NCI-H187 treated with DMSO at 0.1 percent for 48 hours (cell line): Measurements from ENCODE around the gene GAD2.

Source experiments
- DNase-seq: peaks from one replicate; lab custom pipeline; 2025; lab: John Stamatoyannopoulos, UW

GAD2 gene

DNA sequence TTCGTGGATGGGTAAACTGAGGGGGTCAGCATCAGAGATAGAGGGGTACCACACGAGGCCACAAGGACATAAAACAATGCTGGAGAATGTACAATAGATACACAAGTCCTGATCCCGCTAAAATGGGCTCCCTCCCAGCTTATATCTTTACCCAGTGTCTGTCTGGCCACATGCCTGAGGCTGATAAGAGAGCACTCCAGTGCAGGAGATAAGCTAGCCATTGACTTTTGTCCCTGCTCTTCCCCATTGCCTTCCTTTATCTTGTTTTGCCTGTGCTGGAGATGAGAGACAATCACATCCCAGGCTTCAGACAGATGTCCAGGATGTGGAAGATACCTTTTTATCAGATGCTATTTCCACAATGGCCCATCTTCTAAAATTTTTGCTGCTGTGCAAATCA, 6.0 kb downstream of the GAD2 start:
- DNase-seq: no peak

DNA sequence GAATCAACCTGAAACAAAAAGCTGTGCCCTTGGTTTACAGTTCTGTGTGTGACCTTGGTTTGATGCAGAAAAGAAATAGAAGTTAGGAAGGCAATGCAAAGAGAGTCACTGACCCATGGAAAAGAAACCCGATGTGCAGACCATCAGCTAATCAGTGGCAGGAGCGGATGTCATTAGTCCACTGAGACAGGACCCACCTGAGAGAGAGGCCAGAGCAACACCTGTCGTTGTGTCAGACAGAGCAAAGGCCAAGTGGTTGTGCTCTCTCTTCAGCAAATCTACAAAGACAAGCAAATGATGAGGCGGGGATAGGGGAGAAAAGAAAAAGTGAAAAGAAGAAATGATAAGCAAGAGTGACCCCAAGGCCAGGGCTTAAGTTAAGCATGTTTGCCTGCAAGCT, 8.7 kb downstream of the GAD2 start:
- no peak for DNase-seq

- DNase-seq: no peak
Observed at GRCh38 chr10:26227786-26228185, 11.2 kb downstream of the GAD2 start.

GRCh38 chr10:26232174-26232573, 15.6 kb downstream of the GAD2 start:
- DNase-seq: no peak

DNA sequence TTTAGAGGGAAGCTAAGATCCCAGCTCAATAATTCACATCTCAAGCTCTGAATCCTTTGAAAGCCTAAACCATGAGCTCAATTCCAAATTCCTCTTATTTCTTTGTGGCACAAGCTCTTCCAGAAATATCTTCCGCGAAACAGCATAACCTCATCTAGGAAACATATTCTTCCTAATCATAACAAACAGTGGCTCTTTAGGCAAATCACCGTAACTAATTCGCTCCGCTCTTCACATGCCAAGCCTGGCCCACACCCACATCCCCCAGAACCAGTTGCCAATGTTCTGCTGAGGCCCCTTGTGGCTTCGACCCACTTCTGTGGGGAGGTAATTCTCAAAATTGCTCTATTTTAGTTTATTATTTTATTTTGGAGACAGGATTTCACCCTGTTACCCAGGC, 19.2 kb downstream of the GAD2 start:
- no peak for DNase-seq

GRCh38 chr10:26238378-26238777, 21.8 kb downstream of the GAD2 start:
- DNase-seq: no peak

- peak; percentile 73 for DNase-seq
Observed at GRCh38 chr10:26242706-26243350, 26.3 kb downstream of the GAD2 start.

- no peak for DNase-seq
Observed at GRCh38 chr10:26243351-26243720, 26.8 kb downstream of the GAD2 start.

DNA sequence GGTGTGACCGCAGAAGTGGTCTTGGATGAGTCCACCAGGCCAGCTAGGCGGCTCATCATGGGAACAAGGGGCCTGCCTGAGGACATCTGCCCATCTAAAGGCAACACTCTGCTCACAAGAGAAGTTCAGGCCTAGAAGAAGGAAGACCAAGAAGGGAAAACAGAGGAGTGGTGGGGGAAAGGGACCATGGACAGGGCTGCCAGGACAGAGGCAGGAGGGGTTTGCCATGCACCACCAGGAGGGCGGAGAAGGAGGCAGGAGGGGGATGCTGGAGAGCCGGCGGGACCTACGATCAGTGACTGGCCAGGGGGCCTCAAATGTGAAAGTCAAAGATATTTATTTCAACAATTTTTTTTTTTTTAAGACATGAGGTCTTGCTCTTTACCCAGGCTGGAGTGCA, 33.1 kb downstream of the GAD2 start:
- no peak for DNase-seq

DNA sequence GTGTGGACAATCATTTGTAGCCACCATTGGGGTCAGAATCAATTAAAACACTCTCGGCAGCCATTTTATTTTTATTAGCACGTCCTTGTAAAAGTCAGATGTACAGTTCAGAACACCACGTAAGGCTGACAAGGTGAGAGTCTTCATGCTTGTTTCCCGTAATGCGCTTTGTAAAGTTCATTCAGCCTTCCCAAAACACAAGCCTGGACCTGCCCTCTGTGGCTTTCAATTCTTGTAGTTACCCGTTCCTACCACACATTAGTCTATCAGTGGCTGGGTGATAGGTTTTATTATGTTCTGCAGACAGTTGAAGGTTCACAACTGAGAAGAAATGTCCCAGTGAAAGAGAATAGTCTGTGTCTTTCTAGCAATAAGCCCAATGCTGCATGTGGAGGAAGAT, 35.4 kb downstream of the GAD2 start:
- DNase-seq: no peak

DNA sequence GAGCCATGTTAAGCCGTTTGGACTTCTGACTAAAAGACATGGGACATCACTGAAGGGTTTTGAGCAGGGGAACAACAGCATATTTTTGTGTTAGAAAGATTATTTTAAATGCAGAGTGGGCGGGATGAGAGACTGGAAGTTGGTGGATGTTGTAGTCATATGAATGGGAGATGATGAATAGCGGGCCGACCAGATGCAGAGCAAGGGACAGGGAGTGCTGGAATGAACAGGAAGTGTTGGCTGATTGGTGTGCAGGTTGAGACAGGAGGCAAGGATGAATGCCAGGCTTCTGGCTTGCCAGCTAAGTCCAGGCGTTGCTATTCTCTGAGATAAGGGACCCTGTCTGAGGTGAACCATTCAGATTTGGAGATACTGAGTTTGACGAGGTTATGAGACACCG, 38.0 kb downstream of the GAD2 start:
- no peak for DNase-seq

- no peak for DNase-seq
Observed at GRCh38 chr10:26259341-26259740, 42.8 kb downstream of the GAD2 start.

- no peak for DNase-seq
Observed at GRCh38 chr10:26269754-26270153, 53.2 kb downstream of the GAD2 start.

GRCh38 chr10:26274391-26274790, 57.8 kb downstream of the GAD2 start:
- no peak for DNase-seq

DNA sequence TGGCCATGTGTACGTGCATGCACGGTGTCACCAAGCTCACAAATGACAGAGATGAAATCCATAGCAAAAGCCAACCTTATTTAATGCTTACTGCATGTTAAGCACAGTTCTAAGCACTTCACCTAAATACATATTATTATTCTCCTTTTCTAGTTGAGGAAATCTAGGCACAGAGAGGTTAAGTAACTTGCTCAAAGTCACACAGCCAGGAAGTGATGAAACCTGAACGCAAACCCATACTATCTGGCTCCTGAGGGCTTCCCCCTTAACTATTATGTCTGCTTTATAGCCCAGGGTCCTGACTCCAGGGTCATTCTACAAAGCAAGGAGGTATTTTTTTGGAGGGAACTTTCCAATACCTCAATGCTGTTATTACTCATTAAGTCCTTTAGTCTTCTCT, 61.7 kb downstream of the GAD2 start:
- no peak for DNase-seq

DNA sequence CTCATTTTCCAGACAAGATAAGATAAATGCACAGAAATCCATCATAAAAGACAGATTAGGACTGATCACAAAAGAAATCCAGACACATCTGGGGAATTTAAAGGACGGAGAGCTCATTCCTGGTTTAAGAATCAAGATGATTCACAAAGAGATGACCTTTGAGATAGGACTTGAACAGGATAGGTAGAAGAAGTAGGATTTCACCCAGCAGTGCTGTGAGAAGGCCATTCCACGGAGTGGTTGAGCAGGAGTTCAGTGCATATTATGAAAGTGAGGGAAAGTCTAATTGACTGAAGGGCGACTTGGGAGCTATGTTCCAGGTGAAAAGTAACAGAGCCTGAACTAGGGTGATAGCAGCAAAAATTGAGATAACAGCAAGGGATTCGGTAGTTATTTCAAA, 73.7 kb downstream of the GAD2 start:
- DNase-seq: no peak

DNA sequence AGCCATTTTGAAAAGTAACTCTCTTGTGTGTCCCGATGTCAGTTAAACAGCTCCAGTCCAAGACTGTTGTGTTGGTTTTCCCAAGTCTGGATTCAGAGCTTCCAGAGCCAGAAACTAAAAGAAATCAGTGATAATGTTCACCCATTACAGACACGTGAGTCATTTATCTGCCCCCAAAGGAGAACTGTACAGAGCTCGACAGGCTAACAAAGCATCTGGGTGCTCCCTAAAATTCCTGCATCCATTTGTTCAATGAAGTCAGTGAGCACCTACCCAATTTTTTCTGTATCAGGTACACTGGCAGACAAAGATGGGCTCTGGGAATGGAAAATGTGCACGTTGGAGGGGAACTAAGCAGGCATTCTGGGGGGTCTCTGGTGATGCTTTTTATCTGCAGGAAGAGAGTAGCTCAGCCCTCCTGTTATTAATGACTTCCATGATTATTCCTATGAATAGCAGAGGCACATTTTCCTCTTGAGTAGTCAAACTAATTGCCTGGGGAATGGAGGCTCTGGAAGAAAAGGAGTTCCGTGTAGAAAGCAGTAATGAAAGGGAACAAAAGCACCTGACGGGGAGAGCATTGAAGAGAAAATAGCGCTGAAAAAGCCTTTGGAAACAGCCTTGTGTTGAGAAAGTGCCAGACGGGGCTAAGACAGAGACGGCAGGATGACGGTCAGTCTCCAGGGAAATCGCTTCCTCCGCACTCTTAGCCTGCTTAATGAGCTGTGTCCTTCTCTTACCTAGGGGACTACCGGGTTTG, 75.3 kb downstream of the GAD2 start:
- DNase-seq: no peak

- no peak for DNase-seq
Observed at GRCh38 chr10:26296360-26296759, 79.8 kb downstream of the GAD2 start.

DNA sequence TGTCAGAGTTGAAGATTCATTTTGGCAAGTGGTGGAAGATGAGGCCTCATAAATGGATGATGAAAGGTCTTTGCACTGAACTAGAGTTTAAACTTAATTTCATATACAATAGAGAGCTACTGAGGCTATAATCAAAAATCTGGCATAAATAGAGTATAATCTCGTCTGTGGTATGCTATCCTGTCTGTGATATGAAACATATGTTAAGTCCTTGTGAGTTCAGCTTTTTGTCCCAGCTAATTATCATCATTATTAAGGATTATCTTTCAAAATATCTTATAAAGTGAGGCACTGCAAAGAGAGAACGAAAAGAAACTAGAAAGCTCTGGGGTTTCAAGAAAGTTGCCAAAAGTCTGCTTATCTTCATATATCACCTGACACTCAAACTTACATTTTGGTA, 83.4 kb downstream of the GAD2 start:
- DNase-seq: no peak

- no peak for DNase-seq
Observed at GRCh38 chr10:26303366-26303765, 86.8 kb downstream of the GAD2 start.

- no peak for DNase-seq
Observed at GRCh38 chr10:26310361-26310760, 93.8 kb downstream of the GAD2 start.

DNA sequence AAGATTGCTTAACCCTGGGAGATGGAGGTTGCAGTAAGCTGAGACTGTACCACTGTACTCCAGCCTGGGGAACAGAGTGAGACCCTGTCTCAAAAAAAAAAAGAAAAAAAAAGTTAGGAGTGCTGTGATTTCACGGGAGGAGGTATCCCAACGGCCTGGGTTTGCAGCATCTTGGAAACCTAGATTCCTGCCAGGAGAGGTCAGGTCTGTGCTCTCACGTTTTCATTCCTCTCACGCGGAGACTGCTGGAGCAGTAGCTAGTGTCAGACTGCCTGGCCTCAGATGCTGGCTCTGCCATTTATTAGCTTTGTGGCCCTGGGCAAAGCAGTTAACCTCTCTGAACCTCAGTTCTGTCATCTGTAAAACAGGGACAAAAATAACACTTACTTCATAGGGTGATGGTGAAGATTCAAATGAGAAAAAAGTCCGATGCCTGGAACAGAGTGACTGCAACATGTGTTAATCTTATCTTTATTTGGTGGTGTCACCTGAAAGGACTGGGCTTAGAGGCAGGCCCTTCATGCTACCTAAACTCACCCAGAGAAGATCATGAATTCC, 94.9 kb downstream of the GAD2 start:
- no peak for DNase-seq

DNA sequence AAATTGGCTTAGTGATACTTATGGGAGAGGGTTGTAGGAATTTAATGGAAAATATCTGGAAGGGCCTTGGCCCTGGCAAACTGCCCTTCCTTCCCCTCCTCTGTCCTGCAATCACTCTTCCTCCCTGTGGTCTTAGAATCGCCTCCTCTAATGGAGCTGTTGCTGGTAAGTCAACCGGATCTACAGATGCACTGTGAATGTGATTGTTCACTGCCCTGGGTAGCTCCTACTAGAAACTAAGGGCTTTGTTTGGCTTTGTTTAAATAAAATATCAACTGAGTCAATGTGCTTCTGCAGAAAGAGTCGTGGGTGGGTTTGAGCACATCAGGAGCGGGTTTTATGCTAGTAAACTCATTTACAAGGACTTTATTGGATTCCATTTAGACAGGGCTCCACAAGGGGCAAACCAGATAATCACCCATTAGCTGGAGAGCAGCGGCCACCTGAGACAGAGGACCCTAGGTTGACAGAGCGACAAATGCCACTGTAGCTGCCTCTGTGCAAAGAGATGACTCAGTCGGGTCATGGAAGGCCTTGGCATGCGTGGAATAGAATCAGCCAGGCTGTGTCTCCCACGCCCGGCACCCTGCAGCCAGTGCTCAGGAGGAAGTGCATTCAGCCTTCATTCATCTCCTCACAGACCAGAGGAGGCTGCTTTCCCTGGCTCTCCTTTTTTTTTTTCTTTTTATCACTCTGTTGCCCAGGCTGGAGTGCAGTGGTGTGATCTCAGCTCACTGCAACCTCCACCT, 97.9 kb downstream of the GAD2 start:
- DNase-seq: no peak
